Stimulated activated naive CD8-positive, alpha-beta T cell treated with anti-CD3 and anti-CD28 coated beads, Interleukin-15, Interleukin-2, amounts not matched to agents 100 U/mL and 50 U/mL, for 24 hours (primary cell): ENCODE measurements around the gene GSTM1.

ENCODE experiments used
- ATAC-seq: fragments of 150-1000 bp; cut with Tn5 transposase; one replicate; pipeline ENCODE4 v1.10.0; 2021
- DNase-seq: peaks from one replicate; pipeline ENCODE4 v3.0.0; 2021

The GSTM1 gene

DNA sequence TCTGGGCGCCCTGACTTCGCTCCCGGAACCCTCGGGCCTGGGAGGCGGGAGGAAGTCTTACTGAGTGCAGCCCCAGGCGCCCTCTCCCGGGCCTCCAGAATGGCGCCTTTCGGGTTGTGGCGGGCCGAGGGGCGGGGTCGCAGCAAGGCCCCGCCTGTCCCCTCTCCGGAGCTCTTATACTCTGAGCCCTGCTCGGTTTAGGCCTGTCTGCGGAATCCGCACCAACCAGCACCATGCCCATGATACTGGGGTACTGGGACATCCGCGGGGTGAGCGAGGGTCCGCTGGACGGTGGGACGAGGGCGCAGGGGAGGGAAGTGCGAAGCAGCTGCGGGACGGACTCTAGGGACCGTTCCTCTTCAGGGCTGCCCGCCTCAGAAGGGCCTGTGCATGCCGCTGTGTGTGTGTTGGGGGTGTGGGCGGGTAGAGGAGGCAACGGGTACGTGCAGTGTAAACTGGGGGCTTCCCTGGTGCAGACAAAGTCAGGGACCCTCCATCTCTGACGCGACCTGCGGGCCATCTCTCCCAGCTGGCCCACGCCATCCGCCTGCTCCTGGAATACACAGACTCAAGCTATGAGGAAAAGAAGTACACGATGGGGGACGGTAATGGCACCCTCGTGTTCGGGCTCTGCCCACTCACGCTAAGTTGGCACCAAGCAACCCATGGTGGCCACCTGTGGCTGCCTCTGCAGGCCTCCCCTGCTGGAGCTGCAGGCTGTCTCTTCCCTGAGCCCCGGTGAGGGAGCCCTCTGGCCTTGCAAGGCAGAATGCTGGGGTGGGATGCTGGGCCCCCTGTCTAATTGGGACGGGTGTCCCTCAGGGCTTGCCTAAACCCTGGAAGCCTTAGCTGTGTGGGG, at the start of gene GSTM1:
Gene GSTM1 (plus strand): TSS at position 177 of the 859 bp plus-strand sequence. CDS start 57 bp downstream, at position 234.
- DNase-seq: peak; percentile 77
- ATAC-seq: peak; percentile 100

DNA sequence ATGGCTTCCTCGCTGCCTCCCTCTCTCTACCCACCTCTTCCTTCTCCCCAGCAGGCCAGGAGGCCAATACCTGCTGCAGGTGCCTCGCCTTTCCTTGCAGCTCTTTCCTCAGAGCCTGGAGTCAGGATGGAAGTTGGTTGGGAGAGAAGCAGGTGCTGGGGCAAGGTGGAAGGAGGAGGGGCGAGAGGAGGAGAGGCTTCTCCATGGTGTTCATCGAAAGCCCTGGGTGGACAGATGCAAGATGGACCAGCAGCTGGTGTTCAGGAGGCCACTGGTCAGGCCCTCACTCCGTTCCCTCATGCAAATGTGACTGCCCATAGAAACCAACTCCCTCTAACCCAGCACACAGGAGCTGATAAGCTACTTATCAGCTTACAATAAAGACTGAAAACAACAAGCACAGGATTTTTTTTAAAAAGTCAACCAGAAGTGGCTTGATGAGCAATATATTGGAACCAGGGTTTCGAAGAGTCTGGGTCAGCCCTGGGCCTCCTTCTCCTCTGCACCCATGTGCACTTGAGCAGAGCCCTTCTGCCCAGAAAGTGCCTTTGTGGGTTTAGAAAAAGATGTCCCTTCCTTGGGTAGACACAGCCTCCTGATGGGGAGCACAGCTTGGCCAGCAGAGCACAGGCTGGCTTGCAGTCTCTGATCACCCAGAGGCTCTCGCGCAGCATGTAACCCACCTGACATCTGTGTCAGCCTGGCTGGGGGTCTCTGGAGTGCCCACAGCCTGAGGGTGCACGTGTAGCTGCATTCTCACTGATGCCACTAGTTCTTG, 48.4 kb upstream of the GSTM1 start:
- DNase-seq: no peak
- ATAC-seq: no peak

DNA sequence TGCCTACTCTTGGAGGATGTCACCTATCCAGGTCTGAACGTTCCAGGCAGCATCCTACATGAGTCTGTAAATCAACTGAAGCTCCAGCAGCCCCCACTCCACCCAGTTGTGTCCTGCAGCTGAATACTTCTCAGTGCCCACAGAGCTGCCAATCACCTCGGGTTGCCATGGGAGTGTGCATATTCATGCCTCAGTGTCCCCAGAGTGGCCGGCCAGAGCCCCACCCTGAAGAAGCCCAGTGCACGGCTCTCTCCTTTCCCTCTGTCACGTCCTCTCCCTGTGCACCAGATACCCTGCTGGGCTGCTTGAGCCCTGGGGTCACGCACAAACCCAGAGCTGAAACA, 47.8 kb upstream of the GSTM1 start:
- ATAC-seq (no peak), DNase-seq (no peak)

DNA sequence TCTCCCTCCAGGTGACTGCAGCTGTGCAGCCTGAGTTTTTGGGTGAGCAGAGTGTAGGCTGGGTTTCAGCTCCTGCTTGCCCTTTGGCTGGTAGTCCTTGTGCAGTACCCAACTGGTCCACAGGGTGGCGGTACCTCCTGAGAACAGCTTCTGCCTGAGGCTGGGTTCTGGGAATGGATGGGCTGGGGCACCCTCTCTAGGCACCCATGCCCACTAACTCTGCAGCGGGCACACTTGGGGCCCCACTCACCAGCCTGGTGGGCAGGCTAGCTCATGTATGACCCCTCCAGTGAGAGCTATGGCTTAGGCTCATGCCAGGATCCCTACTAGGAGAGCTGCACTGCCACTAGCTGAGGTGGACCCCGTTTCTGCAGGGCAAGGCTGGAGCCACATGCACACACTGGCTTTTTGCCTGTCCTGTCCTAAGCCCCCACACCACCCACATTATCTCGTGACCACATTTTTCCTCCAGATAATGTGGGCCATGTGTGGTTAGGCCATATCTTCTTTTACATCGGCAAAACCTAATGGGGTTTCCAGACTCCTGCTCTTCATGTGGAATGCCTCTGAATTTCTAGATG, 47.2 kb upstream of the GSTM1 start:
- ATAC-seq: peak; percentile 72

DNA sequence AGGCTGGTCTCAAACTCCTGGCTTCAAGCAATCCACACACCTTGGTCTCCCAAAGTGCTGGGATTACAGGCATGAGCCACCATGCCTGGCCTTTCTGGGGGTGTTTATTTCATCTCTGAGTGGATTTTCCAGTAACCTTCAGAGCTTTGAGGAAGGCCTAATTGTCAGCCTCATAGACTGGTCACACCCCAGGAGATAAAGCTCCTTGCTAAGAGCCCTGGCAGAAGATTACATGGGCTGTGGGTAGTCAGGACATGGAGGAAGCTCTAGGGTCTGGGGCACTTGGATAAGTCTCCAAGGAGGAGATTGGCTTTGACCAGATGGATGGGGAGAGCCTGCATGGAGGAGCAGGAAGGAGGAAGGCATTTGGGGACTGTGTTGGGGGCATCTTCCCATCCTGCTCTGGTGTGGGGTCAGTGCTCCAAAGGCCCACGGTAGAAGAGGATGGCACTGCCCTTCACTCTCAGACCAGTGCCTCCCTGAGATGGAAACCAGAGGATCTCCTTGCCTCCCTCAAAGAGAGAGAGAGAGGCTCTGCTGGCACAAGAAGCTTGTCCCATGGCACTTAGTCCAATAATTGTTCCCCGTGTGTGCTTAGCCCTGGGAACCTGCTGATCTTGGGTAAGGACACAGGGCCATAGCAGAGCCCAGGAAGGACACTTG, 46.4 kb upstream of the GSTM1 start:
- DNase-seq: no peak
- no peak for ATAC-seq

More for the DNA sequence above, 47.2 kb upstream of the GSTM1 start:
- DNase-seq: peak; percentile 96

DNA sequence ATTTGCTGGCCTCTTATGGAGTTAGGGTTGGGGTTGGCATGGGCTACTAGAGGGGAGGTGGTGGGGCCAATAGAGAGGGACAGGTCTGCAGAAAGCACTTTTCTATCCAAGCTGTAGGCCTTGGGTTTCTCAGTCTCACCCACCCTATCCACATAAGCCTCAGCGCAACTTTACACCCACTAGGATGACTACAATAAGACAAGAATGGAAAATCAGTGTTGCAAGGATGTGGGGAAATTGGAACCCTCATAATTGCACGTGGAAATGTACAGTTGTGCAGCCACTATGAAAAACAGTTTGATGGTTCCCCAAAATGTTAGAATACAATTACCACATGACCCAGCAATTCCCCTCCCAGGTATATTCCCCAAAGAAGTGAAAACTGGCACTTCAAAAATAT, 45.8 kb upstream of the GSTM1 start:
- DNase-seq: no peak

DNA sequence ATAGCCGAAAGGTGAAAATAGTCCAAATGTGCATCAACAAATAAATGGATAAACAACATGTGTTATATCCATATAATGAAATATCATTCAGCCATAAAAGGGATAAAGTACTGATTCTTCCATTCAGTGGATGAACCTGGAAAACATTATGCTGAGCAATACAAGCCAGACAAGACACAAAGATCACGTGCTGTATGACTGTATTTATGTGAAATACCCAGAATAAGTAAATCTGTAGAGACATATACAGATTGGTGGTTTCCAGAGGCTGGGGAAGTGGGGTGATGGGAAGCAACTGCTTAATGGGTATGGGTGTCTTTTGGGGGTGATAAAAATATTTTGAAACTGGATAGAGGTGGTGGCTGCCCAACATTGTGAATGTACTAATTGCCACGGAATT, 45.0 kb upstream of the GSTM1 start:
- ATAC-seq (no peak), DNase-seq (no peak)

More for the DNA sequence above, 45.8 kb upstream of the GSTM1 start:
- no peak for ATAC-seq

DNA sequence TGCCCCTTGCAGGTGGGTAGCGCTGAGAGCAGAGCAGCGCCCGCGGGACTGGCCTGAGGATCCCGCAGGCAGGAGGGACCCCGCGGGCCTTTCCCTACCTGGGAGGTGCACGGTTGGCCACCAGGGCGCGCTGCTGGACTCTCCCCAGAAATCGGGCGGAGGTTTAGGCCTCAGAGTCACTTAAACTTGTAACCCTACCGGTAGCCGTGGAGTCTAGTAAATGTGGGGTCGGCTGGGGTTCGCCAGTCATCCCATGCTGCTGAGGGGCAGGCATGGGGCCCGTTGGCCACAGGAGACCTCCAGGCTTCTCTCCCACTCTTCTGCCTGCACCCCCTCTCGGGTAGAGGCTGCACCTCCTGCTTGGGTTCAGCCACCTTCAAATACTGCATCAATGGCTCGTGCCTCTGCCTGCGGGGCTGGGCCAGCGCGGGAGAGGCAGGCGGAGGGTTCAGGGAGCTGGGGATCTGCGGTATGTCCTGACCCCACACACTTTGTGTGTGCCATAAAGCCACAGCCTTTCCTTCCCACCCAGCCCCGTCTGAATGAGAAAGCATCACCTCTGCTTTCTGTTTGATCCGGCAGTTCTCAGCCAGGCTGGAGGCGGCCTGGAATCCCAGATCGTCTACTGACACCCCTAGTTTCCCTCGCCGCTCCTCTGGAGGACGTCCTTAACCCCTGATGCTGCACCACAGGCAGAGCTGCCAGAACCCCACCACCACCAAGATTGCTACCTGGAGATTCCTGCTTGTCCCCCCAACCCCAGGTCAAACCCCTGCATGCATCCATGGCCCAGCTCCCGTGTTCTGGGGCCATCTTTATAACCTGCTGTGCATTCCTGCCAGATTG, 44.0 kb upstream of the GSTM1 start:
- ATAC-seq (peak; percentile 98), DNase-seq (peak; percentile 95)

DNA sequence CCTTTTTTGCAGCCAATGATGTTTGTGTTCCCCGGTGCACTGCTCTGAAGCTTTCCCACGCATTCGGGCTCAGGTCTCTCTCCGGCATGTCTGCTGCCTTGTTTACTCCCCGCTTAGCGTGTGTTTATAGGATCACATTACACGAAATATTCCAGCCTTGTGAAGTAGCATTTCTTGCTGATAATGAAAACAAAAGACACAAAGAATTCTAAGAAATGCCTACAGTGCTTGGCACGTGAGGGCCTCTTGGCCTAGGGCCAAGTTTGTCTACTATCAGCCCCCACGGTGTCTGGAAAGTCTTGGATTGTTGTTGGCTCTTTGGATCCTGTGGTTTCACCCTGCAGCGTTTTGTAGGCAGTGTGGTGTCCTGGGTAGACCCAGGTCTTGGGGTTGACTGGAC, 42.9 kb upstream of the GSTM1 start:
- DNase-seq (no peak), ATAC-seq (no peak)

DNA sequence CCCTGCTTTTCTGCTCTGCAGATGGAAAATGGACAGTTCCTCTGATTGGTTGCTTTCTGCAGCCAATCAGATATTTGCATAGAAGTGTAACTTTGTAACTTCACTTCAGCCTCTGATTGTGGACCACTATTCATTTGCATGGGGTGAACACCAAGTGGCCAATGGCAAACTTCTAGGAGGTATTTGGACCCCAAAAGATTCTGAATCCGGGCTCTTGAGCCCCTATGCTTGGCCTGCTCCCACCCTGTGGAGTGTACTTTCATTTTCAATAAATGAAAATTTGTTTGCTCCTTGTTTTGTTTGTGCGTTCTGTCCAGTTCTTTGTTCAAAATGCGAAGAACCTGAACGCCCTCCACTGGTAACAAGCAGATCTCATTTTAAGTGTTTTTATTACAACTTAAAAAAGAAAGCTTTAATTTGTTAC, 38.1 kb upstream of the GSTM1 start:
- no peak for ATAC-seq

DNA sequence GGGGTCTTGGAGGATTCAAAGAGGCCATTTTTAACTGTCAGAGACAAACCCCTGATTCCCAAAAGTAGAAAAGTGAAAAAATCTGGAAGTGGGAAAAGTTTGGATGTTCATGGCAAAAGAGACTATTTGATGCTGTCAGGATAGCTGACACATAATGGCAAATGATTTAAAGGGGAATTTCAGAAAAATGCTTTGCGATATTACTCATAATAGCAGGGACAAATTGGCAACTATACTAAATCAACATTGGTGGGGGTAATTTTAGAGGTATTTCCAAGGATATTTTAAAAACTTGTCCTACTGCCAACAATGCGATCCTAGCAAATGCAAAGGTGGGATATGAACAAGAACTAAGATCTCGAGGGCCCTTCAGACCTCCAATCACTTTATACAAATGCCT, 37.0 kb upstream of the GSTM1 start:
- ATAC-seq (no peak), DNase-seq (no peak)

More for the DNA sequence above, 38.1 kb upstream of the GSTM1 start:
- no peak for DNase-seq

DNA sequence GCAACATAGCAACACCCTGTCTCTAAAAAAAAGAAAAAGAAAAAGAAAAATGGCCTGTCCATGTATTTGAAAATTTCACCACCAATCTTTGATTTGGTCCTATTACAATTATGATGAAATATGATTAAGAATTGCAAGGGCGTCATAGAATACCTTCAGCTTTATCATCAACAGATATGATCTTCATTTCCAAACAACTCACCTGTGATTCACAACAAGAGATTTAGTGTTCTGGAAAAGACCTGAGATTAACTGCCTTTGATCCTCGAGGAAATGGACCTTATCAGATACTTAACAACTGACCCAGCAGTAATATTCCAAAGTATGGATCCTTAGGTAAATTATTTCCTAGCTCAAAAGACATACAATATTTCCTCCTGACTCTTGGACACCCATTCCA, 35.2 kb upstream of the GSTM1 start:
- DNase-seq: no peak
- no peak for ATAC-seq

DNA sequence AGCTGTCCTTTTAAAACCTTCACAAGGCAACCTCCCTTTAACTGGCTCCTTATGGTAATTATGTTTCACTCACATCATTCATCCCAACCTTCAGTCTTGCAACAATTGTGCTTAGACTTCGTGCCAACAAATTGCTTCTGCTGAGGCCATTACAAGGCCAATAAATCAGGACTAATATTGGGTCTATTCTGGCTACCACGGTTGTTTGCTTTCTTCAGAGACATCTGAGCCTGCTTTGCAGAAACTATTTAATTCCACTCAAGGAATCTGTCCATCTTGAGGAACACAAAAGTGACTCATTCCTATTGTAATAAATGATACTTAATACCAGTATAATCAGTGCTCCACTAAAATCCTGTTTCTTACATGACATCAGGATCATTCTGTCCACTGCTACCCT, 34.3 kb upstream of the GSTM1 start:
- DNase-seq (no peak), ATAC-seq (no peak)

DNA sequence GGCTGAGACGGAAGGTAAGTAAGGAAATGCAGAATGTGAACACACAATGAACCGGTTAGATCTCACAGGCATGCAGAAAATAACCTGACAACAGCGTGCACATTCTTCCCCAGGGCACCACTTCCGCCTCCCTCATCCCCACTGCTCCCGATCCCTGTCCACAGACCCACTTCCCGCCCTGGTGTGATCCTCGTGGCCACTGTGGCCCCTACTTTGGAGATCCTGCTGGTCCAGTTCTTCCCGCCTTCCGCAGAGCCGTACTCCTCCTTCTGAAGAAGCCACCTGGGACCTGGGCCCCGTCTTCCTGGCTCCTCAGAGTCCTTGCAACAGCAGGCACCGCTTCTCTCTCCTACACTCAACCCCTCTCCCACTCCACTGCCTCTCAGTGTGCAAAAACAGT, 33.1 kb upstream of the GSTM1 start:
- no peak for DNase-seq
- no peak for ATAC-seq

DNA sequence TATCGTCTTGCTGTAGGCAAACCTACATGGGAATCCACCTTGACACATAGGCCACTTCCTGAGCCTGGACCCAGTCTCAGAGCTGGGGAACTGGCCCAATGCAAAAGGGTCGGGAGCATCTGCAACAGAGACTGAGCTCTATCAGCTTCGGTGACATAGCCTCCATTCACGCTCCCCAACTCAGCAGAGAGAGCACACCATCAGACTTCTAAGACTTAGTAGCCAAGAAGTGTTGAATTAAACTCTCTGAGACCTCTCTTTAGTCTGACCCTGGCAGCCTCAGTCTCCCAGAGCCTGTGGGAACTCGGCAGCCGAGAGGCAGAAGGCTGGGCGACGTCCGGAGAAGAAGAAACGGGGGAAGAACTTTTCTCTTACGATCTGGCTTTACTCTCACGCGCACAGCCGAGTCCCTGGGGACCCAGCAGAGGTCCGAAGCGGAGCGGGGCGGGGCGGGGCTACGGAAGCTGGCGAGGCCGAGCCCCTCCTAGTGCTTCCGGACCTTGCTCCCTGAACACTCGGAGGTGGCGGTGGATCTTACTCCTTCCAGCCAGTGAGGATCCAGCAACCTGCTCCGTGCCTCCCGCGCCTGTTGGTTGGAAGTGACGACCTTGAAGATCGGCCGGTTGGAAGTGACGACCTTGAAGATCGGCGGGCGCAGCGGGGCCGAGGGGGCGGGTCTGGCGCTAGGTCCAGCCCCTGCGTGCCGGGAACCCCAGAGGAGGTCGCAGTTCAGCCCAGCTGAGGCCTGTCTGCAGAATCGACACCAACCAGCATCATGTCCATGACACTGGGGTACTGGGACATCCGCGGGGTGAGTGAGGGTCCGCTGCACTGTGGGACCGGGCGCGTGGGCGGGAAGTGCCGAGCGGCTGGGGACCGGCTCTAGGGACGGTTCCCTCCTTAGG, 31.8 kb upstream of the GSTM1 start, which contains the start of gene GSTM4:
Gene GSTM4 (plus strand): TSS at position 485 of the 905 bp plus-strand sequence. CDS start 291 bp downstream, at position 776.
- peak; percentile 92 for ATAC-seq
- DNase-seq: peak; percentile 81

DNA sequence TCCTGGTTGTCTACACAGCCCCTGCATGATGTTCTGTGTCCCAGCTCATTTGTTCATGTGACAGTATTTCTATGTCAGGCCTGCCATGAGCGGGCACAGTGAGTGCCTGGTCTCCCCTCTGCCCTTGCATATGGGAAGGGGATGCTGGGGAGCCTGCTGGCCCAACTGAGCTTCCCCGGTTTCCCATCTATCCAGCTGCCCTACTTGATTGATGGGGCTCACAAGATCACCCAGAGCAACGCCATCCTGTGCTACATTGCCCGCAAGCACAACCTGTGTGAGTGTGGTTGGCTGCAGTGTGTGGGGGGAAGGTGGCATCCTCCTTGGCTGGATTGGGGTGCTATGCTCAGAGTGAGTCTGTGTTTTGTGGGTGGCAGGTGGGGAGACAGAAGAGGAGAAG, 30.2 kb upstream of the GSTM1 start:
- ATAC-seq (no peak), DNase-seq (no peak)

DNA sequence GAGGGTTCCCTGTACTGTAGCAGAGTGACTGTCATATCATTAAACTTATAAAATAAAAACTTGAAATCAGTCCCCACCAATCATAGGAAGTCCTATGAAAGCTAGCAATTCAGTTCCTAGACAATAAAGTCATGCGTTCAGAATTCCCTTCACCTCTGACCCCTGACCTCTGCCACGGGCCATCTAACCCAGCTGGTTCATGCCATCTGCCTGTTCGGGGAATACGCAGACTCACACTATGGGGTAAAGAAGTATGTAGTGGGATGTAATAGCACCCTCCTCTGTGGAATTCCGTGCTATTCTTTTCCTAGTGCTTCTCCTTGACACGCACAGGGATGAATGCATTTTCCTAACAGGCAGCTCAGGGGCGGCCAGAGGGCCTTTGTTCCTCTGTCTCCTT, 29.6 kb upstream of the GSTM1 start:
- no peak for DNase-seq
- ATAC-seq: no peak

DNA sequence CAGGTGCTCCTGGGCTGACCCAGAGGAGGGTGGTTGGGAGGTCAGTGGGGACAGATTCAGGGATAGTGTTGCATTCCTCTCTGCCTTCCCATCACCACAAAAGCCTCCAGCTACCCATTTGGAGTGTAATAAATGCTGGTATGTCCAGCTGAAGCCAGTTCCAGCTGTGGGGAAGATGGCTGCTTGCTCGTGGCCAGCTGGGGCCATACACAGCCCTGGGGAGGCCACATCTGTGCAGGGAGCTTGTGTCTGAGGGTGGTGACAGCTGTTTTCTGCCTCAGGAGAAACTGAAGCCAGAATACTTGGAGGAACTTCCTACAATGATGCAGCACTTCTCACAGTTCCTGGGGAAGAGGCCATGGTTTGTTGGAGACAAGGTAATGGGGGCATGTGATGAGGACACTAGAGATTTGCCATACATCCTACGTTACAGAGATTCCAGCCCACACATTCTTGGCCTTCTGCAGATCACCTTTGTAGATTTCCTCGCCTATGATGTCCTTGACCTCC, 29.0 kb upstream of the GSTM1 start:
- no peak for ATAC-seq
- no peak for DNase-seq

DNA sequence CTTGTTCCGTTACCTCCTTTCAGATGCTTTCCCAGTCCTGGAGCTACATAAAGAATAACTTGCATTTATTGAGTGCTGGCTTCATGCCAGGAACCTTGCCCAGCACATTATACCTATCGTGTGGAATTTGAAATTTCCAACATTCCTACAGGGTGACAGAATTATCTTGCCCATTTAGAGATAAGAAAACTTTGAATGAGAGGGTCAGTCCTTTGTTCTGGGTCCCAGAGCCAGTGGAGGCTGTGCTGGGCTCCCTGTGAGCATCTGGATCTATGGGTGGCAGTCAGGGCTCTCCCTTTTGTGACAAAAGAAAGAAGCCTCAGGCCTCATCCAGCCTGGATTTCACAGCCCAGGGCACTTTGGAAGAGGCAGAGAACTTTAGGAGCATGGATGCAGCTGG, 28.5 kb upstream of the GSTM1 start:
- ATAC-seq (no peak), DNase-seq (no peak)
